HL-60 (cell line): ENCODE data around the gene DNASE1L3.

ENCODE experiments used
- GABPA ChIP-seq: IDR thresholded peaks from 2 replicates; pipeline ENCODE4 v1.6.1; 2012; ENCODE audit warnings: low read depth
- POLR2AphosphoS5 ChIP-seq: IDR thresholded peaks from 2 replicates; pipeline ENCODE4 v1.6.1; 2012; ENCODE audit warnings: low read depth
- TF ChIP-seq, protein P1 (sequence below): IDR thresholded peaks from one replicate; pipeline ENCODE4 v1.5.1; 2011; ENCODE audit warnings: low read length, control low read depth, inconsistent platforms; ENCODE audit not compliant: insufficient read depth
- TF ChIP-seq, protein P2 (sequence below): IDR thresholded peaks from 2 replicates; pipeline ENCODE4 v1.6.1; 2012; ENCODE audit warnings: low read depth; ENCODE audit not compliant: insufficient replicate concordance

DNA sequence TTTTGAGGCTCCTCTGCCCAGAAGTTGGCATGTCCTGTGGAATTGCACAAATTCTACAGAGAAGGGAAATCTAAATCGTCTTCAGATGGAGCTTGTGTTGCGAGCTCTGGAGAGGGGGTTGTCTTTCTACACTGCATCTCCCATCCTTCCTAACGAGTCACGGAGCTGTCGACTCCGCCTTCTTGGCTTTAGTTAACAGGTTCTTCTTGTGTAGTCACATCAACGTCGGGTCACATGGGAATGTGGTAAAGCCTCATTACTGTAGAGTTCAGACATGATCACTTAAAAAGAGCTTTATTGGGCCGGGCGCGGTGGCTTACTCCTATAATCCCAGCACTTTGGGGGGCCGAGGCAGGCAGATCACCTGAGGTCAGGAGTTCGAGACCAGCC lies 60.0 kb downstream of the DNASE1L3 start:
- TF ChIP-seq GABPA: no peak
- TF ChIP-seq, protein P1, sequence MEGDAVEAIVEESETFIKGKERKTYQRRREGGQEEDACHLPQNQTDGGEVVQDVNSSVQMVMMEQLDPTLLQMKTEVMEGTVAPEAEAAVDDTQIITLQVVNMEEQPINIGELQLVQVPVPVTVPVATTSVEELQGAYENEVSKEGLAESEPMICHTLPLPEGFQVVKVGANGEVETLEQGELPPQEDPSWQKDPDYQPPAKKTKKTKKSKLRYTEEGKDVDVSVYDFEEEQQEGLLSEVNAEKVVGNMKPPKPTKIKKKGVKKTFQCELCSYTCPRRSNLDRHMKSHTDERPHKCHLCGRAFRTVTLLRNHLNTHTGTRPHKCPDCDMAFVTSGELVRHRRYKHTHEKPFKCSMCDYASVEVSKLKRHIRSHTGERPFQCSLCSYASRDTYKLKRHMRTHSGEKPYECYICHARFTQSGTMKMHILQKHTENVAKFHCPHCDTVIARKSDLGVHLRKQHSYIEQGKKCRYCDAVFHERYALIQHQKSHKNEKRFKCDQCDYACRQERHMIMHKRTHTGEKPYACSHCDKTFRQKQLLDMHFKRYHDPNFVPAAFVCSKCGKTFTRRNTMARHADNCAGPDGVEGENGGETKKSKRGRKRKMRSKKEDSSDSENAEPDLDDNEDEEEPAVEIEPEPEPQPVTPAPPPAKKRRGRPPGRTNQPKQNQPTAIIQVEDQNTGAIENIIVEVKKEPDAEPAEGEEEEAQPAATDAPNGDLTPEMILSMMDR: no peak
- no peak for TF ChIP-seq POLR2AphosphoS5
- TF ChIP-seq, protein P2, sequence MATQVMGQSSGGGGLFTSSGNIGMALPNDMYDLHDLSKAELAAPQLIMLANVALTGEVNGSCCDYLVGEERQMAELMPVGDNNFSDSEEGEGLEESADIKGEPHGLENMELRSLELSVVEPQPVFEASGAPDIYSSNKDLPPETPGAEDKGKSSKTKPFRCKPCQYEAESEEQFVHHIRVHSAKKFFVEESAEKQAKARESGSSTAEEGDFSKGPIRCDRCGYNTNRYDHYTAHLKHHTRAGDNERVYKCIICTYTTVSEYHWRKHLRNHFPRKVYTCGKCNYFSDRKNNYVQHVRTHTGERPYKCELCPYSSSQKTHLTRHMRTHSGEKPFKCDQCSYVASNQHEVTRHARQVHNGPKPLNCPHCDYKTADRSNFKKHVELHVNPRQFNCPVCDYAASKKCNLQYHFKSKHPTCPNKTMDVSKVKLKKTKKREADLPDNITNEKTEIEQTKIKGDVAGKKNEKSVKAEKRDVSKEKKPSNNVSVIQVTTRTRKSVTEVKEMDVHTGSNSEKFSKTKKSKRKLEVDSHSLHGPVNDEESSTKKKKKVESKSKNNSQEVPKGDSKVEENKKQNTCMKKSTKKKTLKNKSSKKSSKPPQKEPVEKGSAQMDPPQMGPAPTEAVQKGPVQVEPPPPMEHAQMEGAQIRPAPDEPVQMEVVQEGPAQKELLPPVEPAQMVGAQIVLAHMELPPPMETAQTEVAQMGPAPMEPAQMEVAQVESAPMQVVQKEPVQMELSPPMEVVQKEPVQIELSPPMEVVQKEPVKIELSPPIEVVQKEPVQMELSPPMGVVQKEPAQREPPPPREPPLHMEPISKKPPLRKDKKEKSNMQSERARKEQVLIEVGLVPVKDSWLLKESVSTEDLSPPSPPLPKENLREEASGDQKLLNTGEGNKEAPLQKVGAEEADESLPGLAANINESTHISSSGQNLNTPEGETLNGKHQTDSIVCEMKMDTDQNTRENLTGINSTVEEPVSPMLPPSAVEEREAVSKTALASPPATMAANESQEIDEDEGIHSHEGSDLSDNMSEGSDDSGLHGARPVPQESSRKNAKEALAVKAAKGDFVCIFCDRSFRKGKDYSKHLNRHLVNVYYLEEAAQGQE: no peak
